T follicular helper cell (primary cell): ENCODE measurements around the gene SLC4A1.

Experiments
- DNase-seq: peaks from one replicate; pipeline ENCODE4 v3.0.0-alpha.2; 2020; ENCODE audit warnings: low read depth

The SLC4A1 gene

GRCh38 chr17:44220213-44221083, 47.5 kb downstream of the SLC4A1 start:
- peak; percentile 50 for DNase-seq

DNA sequence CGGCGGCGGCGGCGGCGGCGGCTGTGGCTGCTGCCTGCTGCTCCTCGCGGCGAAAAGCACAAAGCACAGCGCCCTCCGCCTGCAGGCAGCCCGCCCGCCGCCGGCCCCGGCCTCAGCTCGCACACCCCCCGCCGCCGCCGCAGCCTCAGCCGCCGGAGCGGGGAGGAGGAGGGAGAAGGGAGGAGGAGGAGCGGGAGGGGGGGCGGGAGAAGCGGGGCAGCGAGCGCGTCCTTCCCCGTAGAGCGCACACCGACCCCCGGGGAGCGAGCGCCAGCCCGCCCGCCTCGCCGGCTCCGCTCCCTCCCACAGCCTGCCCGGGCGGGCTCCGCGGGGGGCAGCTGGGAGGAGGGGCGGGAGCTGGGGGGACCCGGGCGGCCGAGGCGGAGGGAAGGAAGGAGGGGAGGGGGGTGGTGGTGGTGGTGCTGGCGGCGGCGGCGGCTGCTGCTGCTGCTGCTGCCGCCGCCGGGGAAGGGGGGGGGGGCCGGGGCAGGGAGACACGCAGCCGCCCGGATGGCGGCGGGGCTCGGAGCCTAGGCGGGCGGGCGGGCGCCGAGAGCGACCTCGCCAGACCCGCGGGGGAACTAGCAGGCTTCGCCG, 48.2 kb downstream of the SLC4A1 start, which contains the start of gene UBTF:
TSS of gene UBTF (minus strand) at position 60 of the 597 bp plus-strand sequence. CDS start 1,446 bp downstream, outside the sequence.
- peak; percentile 65 for DNase-seq

DNA sequence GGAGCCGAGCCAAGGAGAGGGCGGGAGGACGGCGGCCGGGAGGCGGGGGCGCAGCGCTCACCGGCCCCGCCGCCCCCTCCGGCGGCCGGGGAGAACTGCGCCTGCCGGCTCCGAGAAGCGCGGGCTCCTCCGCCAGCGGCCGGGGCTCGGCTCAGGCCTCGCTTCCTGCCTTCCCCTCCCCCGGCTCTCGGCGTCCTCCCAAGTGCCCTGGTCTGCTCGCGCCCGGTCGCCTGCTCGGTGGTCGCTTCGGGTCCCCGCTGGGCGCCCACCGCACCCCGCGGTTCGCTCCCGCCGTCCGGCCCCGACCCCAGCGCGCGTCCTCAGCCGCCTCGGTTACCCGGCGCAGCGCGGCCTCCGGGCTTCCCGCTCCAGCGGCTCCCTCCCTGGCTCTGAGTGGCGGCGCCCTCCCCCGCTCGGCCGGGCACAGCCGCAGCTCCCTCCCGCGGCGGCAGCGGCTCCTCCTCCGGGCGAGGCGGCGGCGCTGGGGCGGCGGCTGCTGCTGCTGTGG, 48.8 kb downstream of the SLC4A1 start:
- DNase-seq, result peak; percentile 60

DNA sequence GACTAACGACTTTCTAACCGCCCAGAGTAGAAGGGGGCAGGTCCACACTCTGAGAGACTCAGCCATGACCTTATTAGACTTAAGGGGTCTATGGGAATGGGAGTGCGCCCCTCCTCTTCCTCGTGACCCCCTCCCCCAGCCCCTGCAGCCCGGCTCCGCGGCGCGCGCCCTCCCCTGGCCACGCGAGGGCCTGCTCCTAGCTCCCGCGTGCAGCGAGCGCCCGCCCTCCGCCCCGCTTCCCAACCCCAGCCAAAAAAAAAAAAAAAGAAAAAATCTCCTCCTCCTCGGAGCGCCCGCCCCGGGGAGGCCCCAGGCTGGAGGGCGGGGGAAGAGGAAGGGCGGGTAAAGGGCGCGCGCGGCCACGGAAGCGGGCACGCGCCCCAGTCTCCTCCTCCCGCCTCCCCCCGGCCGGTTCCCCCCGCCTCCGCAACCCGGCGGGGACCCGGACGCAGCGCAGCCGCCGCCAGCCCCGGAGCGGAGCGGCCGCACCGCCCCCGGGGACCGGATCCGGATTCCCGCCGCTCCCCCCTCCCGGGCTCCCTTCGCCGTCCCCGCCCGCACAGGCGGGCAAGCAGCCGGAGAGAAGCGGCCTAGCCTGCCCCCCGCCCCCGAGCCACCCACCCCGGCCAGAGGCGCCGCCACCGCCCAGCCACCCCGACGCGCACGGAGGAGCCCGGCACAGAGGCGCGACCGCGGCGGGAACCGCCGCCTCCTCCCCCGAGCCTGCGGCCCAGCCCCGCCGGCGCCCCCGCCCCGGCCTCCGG, 49.4 kb downstream of the SLC4A1 start:
- peak; percentile 82 for DNase-seq

DNA sequence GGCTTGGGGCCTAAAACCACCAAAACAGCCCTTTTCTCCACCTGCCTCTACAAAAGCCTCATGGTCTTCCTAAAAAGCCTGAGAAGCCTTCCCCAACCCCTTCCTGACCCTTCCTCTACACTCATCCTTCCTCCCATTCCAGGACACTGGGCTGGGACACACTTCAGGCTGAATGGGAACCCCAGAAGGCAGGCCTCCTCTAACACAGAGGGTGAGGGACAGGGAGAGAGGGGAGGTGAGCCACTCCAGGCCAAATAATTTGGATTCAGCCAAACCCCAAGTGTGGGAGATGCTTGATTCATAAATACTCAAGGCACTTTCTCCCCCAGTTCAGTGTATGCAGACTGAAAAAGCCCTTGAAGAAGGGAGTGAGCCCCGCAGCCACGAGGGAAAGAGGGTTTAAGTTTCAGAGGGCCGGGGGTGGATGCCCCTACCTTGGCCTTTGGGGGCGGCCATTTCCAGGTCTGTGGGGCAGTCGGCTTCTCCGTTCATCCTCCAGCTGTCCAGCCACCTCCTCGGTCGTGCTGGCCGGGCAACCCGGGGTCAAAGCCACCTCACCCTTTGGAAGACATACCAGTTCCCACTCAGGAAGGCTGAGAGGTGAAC, 50.1 kb downstream of the SLC4A1 start:
- no peak for DNase-seq

GRCh38 chr17:44216694-44217093, 51.2 kb downstream of the SLC4A1 start:
- DNase-seq, result no peak

DNA sequence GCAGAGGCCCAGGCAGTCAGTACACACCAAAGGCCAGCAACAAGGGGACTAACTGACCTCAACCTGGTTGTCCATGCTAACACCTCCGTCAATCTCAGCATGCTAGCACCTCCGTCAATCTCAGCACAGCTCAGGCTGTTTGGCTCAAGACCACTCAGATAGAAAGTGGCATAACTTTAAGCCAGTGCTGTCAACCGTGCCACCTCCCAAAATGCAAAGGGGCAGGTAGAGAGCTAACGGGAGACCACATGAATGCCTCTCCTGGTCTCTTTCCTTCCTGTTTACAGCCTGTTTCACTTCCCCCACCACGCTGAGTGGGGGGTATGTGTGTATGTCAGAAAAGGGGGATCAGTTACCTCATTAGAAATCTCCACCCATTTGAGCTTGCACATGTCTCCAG, 51.8 kb downstream of the SLC4A1 start:
- DNase-seq, result no peak

DNA sequence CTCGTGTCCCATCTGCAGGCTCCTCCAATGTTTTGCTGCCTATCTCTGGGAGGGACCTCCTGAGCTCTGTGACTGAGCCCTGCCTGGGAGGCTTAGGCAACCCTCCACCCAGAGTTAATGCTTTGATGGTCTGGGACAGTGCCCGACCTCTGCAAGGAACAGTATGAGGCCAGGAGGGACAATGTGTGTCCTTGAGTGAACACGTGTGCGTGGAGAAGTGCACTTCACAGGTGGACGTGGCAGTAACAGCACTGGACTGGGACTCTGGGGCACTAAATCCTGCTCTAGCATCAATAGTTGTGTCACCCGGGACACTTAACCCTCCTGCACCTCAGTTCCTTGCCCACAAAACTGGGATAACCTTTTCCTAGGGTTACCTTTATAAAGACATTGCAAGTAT, 53.0 kb downstream of the SLC4A1 start:
- no peak for DNase-seq

DNA sequence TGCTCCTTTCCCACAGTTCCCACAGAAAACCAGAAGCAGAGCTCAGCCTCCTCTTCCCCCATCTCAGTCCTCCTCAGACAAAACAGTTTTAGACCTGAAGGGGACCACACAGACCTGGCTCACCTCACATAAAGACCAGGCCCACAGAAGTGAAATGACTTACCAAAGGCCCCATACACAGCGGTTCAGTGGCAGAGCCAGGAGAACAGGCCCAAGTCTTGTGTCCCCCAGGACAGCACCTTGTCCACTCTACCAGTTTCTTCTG, 53.8 kb downstream of the SLC4A1 start:
- no peak for DNase-seq

- no peak for DNase-seq
Measured at GRCh38 chr17:44213403-44214229, 54.3 kb downstream of the SLC4A1 start.

DNA sequence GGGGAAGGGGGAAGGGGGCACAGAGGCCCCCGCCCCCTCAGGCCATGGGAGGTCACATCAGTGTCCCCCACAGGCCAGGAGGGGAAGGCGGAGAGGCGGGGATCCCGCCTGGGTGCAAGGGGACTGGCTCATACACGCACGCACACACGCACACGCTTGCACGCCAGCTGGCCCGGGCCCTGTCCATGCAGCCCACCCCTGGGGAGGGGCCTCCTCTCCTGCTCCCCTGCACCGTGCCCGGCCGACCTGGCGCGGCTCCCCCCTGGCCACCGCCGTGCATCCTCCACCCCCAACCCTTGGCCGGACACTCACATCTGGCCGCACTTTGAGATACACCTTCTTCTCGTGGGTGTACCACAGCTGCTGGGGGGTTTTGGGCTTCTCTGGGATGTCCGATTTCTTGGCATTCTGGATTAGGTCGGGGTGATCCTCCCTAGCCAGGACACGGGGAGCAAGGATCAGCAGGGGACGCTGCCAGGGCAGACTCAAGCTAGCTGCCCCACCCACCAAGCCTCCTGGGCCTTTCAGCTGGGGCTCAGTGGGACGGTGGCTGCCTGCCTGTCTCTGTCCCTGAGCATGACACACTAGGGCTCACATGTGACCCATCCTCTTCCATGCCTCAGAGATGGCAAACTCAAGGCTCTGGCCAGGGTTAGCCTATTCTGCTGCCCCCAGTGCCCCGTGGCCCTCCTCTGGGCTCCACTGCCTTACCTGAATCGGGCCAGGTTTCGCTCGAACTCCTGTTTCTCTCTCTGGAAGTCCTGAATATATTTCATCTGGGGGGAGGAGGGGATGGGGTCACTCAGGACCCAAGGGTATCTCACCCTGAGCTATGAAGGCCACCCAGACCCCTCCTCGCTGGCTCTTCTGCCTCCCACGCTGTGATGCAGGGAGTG, 55.2 kb downstream of the SLC4A1 start:
- DNase-seq, result no peak

DNA sequence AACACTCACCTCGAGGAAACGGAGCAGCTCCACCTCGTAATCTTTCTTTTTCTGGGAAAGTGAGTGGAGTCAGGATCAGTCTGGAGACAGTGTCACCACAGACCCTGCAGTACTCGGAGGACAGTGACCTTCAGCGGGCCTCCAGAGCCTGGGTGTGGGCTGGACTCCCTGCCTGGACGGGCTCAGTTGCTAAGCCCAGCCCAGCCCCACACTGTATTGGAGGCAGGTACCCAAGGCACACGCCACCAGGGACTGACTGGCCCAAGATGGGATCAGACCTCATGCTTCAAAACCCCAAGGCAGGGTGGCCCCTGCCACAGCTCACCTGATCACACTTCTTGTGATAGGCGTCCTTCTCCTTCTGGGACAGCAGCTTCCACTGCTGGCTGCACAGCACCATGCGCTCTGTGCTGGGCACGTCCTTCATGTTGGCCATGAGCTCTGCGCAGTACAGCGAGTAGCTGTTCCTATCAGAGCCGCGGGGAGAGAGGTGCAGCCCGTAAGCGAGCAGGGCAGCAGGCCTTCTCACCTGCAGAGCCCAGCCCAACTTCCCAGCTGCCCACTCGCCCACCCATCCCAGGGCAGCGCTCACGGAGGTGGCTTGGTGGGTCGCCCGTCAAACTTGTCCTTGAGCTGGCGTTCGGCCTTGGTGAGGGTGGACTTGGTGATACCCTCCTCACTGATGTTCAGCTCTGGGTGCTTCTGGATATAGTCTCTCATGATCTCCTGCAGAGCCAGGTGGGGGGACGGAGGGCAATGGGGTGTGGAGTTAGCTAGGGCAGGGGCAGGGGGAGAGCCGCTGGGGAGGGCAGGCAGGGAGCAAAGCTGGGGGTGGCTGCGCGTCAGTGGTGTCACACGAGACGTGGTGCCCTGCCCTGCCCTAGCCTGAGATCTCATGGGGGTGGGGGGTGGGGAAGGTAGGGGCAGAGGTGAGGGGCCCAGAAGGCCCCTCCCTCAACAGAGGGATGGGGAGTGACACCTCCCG, 56.4 kb downstream of the SLC4A1 start:
- DNase-seq, result no peak

GRCh38 chr17:44210342-44211192, 57.4 kb downstream of the SLC4A1 start:
- peak; percentile 85 for DNase-seq

- DNase-seq, result no peak
Measured at GRCh38 chr17:44209786-44210341, 58.1 kb downstream of the SLC4A1 start.

GRCh38 chr17:44207743-44208142, 60.2 kb downstream of the SLC4A1 start:
- no peak for DNase-seq

DNA sequence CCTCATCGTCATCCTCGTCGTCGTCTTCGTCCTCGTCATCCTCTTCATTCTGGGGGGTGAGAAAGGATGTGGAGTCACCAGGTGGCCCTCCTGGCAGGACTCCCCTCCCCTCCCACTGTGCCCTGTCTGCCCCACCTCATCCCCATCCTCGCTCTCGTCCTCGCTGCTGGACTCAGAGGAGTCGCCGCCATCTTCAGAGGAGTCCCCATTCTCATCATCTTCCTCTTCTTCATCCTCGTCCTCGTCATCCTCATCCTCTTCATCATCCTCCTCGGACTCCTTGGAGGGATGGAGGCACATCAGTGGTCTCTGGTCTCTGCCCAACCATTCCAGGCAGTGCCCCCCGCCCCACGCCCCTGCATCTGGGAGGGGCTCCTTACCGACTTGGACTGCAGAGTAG, 60.6 kb downstream of the SLC4A1 start:
- no peak for DNase-seq

GRCh38 chr17:44206825-44207155, 61.1 kb downstream of the SLC4A1 start:
- DNase-seq, result no peak
